K562 (cell line): Measurements from ENCODE around the gene CLCN6. TPM values are rescaled to one million over a fixed set of nuclear protein-coding genes. Genes with fewer than 3 reads are reported as not detected.

ENCODE experiments used
- BRF1 ChIP-seq: IDR thresholded peaks from 3 replicates; pipeline ENCODE4 v1.6.1; 2011; ENCODE audit warnings: borderline replicate concordance, mild to moderate bottlenecking; ENCODE audit not compliant: insufficient read length; ENCODE audit errors: extremely low read depth
- FUS ChIP-seq: fragments of 200-400 bp; formaldehyde crosslinking; optimal IDR thresholded peaks from 2 replicates; pipeline ENCODE3; 2017; ENCODE audit warnings: low read depth, low read length
- HSF4 ChIP-seq: fragments of 250-450 bp; sonication (Bioruptor Pico); IDR thresholded peaks from 2 replicates; pipeline ENCODE4 v2.1.2; 2022; ENCODE audit warnings: mild to moderate bottlenecking, moderate library complexity, borderline replicate concordance
- KAT2B ChIP-seq: IDR thresholded peaks from one replicate; pipeline ENCODE4 v1.6.1; 2012; ENCODE audit warnings: low read depth, mild to moderate bottlenecking, control low read depth, inconsistent platforms, low read length, moderate library complexity
- PHTF2 ChIP-seq: fragments of 250-450 bp; sonication (Bioruptor Pico); IDR thresholded peaks from 2 replicates; pipeline ENCODE4 v1.5.0; 2021; ENCODE audit warnings: mild to moderate bottlenecking
- SREBF1 ChIP-seq: fragments of 150-350 bp; IDR thresholded peaks from 2 replicates; pipeline ENCODE4 v1.6.1; 2014; ENCODE audit warnings: antibody characterized with exemption, low read depth, low read length, borderline replicate concordance
- SUPT5H ChIP-seq: fragments of 450-650 bp; IDR thresholded peaks from 2 replicates; pipeline ENCODE4 v1.6.1; 2016
- ZNF23 ChIP-seq: fragments of 250-450 bp; sonication (Bioruptor Pico); IDR thresholded peaks from 2 replicates; pipeline ENCODE4 v1.4.0; 2020; ENCODE audit warnings: mild to moderate bottlenecking
- ZSCAN32 ChIP-seq: fragments of 450-650 bp; formaldehyde crosslinking; IDR thresholded peaks from 2 replicates; pipeline ENCODE4 v1.4.0; 2020; ENCODE audit warnings: mild to moderate bottlenecking, moderate library complexity
- polyA plus RNA-seq, 8 experiments: library from polyadenylated mRNA; depleted of rRNA in 4 of 8; stranded (reverse) in 5 of 8; unstranded in 3 of 8; fragments of >200 nt; fragmentation: Nextera tagmentation in 2 of 8; fragmentation: Illumina TruSeq in 1 of 8; extraction: Ambion mirVana in 2 of 8; extraction: Trizol in 1 of 8; gene quantifications; 2 replicates each; pipeline versions ENCODE4 v1.2.1 to v1.2.3, GENCODE V29; 2011 to 2014; ENCODE audit warnings: inconsistent platforms in 1 of 8, missing spikeins in 1 of 8
- total RNA-seq, 7 experiments: library from RNA; depleted of rRNA in 6 of 7; stranded (reverse); fragments of >200 nt in 6 of 7; fragmentation: Illumina TruSeq in 2 of 7; extraction: Trizol in 2 of 7; gene quantifications; 2 replicates each; pipeline versions ENCODE4 v1.2.1 to v1.2.3, GENCODE V29; 2011 to 2021; ENCODE audit warnings: low replicate concordance in 1 of 7
- TF ChIP-seq, protein P1 (sequence below): fragments of 250-450 bp; sonication (Bioruptor Pico); IDR thresholded peaks from 2 replicates; pipeline ENCODE4 v1.6.1; 2021; ENCODE audit warnings: mild to moderate bottlenecking
- TF ChIP-seq, protein P2 (sequence below): fragments of 450-650 bp; formaldehyde crosslinking; conservative IDR thresholded peaks from 2 replicates; pipeline ENCODE4 v1.4.0; 2022; ENCODE audit warnings: mild to moderate bottlenecking, missing genetic modification characterization
- TF ChIP-seq, protein P3 (sequence below): fragments of 200-600 bp; sonication (generic); IDR thresholded peaks from one replicate; pipeline ENCODE4 v1.6.1; 2012; ENCODE audit warnings: mild to moderate bottlenecking, low read depth, low read length, inconsistent platforms
- TF ChIP-seq, protein P4 (sequence below): fragments of 250-450 bp; sonication (Bioruptor Pico); IDR thresholded peaks from 2 replicates; pipeline ENCODE4 v1.4.0; 2020; ENCODE audit warnings: borderline replicate concordance

The CLCN6 gene
- total and polyA plus RNA-seq, 9 of the 15 experiments (the other 6 are each of a cell fraction or from before 2014, with no cell fraction given) = 2.0 to 21.8 (median 13.6) TPM

DNA sequence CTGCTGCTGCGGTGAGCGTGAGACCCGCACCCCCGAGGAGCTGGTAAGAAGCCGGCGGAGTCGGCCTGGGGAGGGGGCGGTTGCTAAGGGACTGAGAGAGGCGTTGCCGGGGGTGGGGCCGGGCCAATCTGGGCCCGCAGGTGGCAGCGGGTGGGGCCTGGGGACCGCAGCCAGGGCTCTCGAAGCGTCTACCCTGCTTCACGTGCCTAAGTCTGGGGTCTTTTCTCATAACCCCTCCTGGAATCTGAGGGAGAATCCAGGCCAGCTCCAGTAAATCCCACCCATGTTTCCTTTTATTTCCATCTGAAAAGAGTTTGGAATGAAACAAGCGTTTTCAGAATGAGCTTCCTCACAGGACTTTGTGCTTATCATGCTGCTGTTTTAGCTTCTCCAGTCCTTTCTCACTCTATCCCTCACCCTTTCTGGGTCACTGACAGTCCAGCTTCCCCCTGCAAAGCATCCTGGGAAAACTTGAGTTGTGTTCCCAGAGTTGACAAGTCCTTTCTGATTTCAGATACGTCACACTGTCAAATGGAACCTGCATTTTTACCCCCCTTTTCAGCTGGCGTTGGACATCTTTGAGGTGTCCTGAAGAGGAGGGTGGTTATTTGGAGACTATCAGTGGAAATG, 431 bp downstream of the CLCN6 start (continued):
- TF ChIP-seq, protein P1, sequence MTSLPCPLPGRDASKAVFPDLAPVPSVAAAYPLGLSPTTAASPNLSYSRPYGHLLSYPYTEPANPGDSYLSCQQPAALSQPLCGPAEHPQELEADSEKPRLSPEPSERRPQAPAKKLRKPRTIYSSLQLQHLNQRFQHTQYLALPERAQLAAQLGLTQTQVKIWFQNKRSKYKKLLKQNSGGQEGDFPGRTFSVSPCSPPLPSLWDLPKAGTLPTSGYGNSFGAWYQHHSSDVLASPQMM (CRISPR knock-in tag) = no peak
- peak; percentile 69; the same call in 1 of the 2 replicates for TF ChIP-seq HSF4 (CRISPR knock-in tag)
- TF ChIP-seq PHTF2 (CRISPR knock-in tag) = peak; percentile 24; the same call in 1 of the 2 replicates
- TF ChIP-seq ZSCAN32 (CRISPR knock-in tag) = no peak
- TF ChIP-seq, protein P2, sequence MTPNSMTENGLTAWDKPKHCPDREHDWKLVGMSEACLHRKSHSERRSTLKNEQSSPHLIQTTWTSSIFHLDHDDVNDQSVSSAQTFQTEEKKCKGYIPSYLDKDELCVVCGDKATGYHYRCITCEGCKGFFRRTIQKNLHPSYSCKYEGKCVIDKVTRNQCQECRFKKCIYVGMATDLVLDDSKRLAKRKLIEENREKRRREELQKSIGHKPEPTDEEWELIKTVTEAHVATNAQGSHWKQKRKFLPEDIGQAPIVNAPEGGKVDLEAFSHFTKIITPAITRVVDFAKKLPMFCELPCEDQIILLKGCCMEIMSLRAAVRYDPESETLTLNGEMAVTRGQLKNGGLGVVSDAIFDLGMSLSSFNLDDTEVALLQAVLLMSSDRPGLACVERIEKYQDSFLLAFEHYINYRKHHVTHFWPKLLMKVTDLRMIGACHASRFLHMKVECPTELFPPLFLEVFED (CRISPR knock-in tag) = no peak
- no peak for TF ChIP-seq BRF1
- no peak for TF ChIP-seq FUS
- TF ChIP-seq, protein P3, sequence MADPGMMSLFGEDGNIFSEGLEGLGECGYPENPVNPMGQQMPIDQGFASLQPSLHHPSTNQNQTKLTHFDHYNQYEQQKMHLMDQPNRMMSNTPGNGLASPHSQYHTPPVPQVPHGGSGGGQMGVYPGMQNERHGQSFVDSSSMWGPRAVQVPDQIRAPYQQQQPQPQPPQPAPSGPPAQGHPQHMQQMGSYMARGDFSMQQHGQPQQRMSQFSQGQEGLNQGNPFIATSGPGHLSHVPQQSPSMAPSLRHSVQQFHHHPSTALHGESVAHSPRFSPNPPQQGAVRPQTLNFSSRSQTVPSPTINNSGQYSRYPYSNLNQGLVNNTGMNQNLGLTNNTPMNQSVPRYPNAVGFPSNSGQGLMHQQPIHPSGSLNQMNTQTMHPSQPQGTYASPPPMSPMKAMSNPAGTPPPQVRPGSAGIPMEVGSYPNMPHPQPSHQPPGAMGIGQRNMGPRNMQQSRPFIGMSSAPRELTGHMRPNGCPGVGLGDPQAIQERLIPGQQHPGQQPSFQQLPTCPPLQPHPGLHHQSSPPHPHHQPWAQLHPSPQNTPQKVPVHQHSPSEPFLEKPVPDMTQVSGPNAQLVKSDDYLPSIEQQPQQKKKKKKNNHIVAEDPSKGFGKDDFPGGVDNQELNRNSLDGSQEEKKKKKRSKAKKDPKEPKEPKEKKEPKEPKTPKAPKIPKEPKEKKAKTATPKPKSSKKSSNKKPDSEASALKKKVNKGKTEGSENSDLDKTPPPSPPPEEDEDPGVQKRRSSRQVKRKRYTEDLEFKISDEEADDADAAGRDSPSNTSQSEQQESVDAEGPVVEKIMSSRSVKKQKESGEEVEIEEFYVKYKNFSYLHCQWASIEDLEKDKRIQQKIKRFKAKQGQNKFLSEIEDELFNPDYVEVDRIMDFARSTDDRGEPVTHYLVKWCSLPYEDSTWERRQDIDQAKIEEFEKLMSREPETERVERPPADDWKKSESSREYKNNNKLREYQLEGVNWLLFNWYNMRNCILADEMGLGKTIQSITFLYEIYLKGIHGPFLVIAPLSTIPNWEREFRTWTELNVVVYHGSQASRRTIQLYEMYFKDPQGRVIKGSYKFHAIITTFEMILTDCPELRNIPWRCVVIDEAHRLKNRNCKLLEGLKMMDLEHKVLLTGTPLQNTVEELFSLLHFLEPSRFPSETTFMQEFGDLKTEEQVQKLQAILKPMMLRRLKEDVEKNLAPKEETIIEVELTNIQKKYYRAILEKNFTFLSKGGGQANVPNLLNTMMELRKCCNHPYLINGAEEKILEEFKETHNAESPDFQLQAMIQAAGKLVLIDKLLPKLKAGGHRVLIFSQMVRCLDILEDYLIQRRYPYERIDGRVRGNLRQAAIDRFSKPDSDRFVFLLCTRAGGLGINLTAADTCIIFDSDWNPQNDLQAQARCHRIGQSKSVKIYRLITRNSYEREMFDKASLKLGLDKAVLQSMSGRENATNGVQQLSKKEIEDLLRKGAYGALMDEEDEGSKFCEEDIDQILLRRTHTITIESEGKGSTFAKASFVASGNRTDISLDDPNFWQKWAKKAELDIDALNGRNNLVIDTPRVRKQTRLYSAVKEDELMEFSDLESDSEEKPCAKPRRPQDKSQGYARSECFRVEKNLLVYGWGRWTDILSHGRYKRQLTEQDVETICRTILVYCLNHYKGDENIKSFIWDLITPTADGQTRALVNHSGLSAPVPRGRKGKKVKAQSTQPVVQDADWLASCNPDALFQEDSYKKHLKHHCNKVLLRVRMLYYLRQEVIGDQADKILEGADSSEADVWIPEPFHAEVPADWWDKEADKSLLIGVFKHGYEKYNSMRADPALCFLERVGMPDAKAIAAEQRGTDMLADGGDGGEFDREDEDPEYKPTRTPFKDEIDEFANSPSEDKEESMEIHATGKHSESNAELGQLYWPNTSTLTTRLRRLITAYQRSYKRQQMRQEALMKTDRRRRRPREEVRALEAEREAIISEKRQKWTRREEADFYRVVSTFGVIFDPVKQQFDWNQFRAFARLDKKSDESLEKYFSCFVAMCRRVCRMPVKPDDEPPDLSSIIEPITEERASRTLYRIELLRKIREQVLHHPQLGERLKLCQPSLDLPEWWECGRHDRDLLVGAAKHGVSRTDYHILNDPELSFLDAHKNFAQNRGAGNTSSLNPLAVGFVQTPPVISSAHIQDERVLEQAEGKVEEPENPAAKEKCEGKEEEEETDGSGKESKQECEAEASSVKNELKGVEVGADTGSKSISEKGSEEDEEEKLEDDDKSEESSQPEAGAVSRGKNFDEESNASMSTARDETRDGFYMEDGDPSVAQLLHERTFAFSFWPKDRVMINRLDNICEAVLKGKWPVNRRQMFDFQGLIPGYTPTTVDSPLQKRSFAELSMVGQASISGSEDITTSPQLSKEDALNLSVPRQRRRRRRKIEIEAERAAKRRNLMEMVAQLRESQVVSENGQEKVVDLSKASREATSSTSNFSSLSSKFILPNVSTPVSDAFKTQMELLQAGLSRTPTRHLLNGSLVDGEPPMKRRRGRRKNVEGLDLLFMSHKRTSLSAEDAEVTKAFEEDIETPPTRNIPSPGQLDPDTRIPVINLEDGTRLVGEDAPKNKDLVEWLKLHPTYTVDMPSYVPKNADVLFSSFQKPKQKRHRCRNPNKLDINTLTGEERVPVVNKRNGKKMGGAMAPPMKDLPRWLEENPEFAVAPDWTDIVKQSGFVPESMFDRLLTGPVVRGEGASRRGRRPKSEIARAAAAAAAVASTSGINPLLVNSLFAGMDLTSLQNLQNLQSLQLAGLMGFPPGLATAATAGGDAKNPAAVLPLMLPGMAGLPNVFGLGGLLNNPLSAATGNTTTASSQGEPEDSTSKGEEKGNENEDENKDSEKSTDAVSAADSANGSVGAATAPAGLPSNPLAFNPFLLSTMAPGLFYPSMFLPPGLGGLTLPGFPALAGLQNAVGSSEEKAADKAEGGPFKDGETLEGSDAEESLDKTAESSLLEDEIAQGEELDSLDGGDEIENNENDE = no peak
- no peak for TF ChIP-seq KAT2B
- no peak for TF ChIP-seq ZNF23 (CRISPR knock-in tag)
- no peak; the same call in 1 of the 2 replicates for TF ChIP-seq SUPT5H
- TF ChIP-seq, protein P4, sequence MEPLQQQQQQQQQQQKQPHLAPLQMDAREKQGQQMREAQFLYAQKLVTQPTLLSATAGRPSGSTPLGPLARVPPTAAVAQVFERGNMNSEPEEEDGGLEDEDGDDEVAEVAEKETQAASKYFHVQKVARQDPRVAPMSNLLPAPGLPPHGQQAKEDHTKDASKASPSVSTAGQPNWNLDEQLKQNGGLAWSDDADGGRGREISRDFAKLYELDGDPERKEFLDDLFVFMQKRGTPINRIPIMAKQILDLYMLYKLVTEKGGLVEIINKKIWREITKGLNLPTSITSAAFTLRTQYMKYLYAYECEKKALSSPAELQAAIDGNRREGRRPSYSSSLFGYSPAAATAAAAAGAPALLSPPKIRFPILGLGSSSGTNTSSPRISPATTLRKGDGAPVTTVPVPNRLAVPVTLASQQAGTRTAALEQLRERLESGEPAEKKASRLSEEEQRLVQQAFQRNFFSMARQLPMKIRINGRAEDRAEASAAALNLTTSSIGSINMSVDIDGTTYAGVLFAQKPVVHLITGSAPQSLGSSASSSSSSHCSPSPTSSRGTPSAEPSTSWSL = no peak
- TF ChIP-seq SREBF1 = no peak
